K562 (cell line): Measurements from ENCODE around the gene RNASEH1. TPM values are rescaled to one million over a fixed set of nuclear protein-coding genes. Genes with fewer than 3 reads are reported as not detected.

Experiments used
- ARID4B ChIP-seq: sonication (generic); formaldehyde crosslinking; IDR thresholded peaks from 2 replicates; pipeline ENCODE4 v1.8.0; 2022; ENCODE audit warnings: mild to moderate bottlenecking, missing genetic modification reagents
- CUX1 ChIP-seq: fragments of 200-800 bp; sonication (Bioruptor generic); IDR thresholded peaks from 2 replicates; pipeline ENCODE4 v1.6.1; 2016; ENCODE audit warnings: missing genetic modification characterization, missing compliant biosample characterization
- E2F6 ChIP-seq, 2 experiments: IDR thresholded peaks; 2 replicates each; pipeline ENCODE4 v1.6.1; 2011; ENCODE audit warnings: borderline replicate concordance in 1 of 2, control low read depth in 1 of 2, low read depth in 1 of 2, low read length in 1 of 2, mild to moderate bottlenecking in 1 of 2, mixed read lengths in 1 of 2, moderate library complexity in 1 of 2; ENCODE audit not compliant: insufficient read depth in 1 of 2, insufficient read length in 1 of 2, poor library complexity in 1 of 2, severe bottlenecking in 1 of 2; ENCODE audit errors: extremely low read depth in 1 of 2
- JUN ChIP-seq, 2 experiments: sonication (generic) in 1 of 2; formaldehyde crosslinking in 1 of 2; IDR thresholded peaks; 2 replicates each; pipeline versions ENCODE4 v1.6.1 to v1.8.0; 2012 to 2022; ENCODE audit warnings: borderline replicate concordance in 2 of 2, mild to moderate bottlenecking in 2 of 2, improper control_type of control experiment in 1 of 2, low read depth in 1 of 2, low read length in 1 of 2, missing genetic modification reagents in 1 of 2
- LCOR ChIP-seq: sonication (generic); formaldehyde crosslinking; IDR thresholded peaks from 2 replicates; pipeline ENCODE4 v1.8.0; 2022; ENCODE audit warnings: mild to moderate bottlenecking, missing genetic modification reagents
- MITF ChIP-seq: IDR thresholded peaks from 2 replicates; pipeline ENCODE4 v1.6.1; 2014; ENCODE audit warnings: antibody characterized with exemption
- NFRKB ChIP-seq: fragments of 450-650 bp; IDR thresholded peaks from 2 replicates; pipeline ENCODE4 v1.6.1; 2016; ENCODE audit warnings: low read depth
- SIN3B ChIP-seq: fragments of 450-650 bp; IDR thresholded peaks from 2 replicates; pipeline ENCODE4 v1.6.1; 2017; ENCODE audit warnings: low read depth, mild to moderate bottlenecking, moderate library complexity
- XRCC3 ChIP-seq: fragments of 450-650 bp; IDR thresholded peaks from 2 replicates; pipeline ENCODE4 v1.6.1; 2017; ENCODE audit warnings: mild to moderate bottlenecking, moderate library complexity
- ZBTB8A ChIP-seq: fragments of 450-650 bp; IDR thresholded peaks from 2 replicates; pipeline ENCODE4 v1.6.1; 2018; ENCODE audit warnings: mild to moderate bottlenecking, moderate library complexity; ENCODE audit not compliant: partially characterized antibody
- ZNF140 ChIP-seq: fragments of 250-450 bp; sonication (Bioruptor Pico); IDR thresholded peaks from 2 replicates; pipeline ENCODE4 v1.8.0; 2021; ENCODE audit warnings: moderate library complexity, mild to moderate bottlenecking, inconsistent platforms
- ZNF655 ChIP-seq: fragments of 250-450 bp; sonication (Bioruptor Pico); IDR thresholded peaks from 2 replicates; pipeline ENCODE4 v1.5.0; 2021
- polyA plus RNA-seq, 8 experiments: library from polyadenylated mRNA; depleted of rRNA in 4 of 8; stranded (reverse) in 5 of 8; unstranded in 3 of 8; fragments of >200 nt; fragmentation: Nextera tagmentation in 2 of 8; fragmentation: Illumina TruSeq in 1 of 8; extraction: Ambion mirVana in 2 of 8; extraction: Trizol in 1 of 8; gene quantifications; 2 replicates each; pipeline versions ENCODE4 v1.2.1 to v1.2.3, GENCODE V29; 2011 to 2014; ENCODE audit warnings: inconsistent platforms in 1 of 8, missing spikeins in 1 of 8
- total RNA-seq, 7 experiments: library from RNA; depleted of rRNA in 6 of 7; stranded (reverse); fragments of >200 nt in 6 of 7; fragmentation: Illumina TruSeq in 2 of 7; extraction: Trizol in 2 of 7; gene quantifications; 2 replicates each; pipeline versions ENCODE4 v1.2.1 to v1.2.3, GENCODE V29; 2011 to 2021; ENCODE audit warnings: low replicate concordance in 1 of 7

Gene RNASEH1
- total and polyA plus RNA-seq, 9 of the 15 experiments (the other 6 are each of a cell fraction or from before 2014, with no cell fraction given), result 25.7 to 47.5 (median 42.8) TPM

- TF ChIP-seq ZBTB8A, result no peak
- TF ChIP-seq XRCC3, result no peak
- peak; percentile 31; the same call in 1 of the 2 replicates for TF ChIP-seq MITF
- TF ChIP-seq CUX1, result no peak
- no peak for TF ChIP-seq SIN3B
- TF ChIP-seq NFRKB, result no peak
- TF ChIP-seq LCOR, result peak; percentile 26; the same call in 1 of the 2 replicates
- TF ChIP-seq E2F6 (IDR thresholded peaks at IDR 0.05; ENCODE audit: borderline replicate concordance in 1 of 2, extremely low read depth in 1 of 2, insufficient read depth in 1 of 2, insufficient read length in 1 of 2, low read depth in 1 of 2, low read length in 1 of 2, poor library complexity in 1 of 2, severe bottlenecking in 1 of 2), result no peak
- TF ChIP-seq ZNF655 (CRISPR knock-in tag), result no peak
- peak; percentile 66 for TF ChIP-seq ARID4B (CRISPR knock-in tag)
- TF ChIP-seq JUN (IDR thresholded peaks at IDR 0.05; ENCODE audit: borderline replicate concordance, low read depth, low read length), result no peak
- TF ChIP-seq JUN (CRISPR knock-in tag; IDR thresholded peaks at IDR 0.05; ENCODE audit: borderline replicate concordance), result no peak
- TF ChIP-seq ZNF140 (CRISPR knock-in tag), result no peak
These were observed 17.6 kb upstream of the RNASEH1 start (continued) for GRCh38 chr2:3575534-3576262.
